Measurements from ENCODE around the gene POLR2L.

The POLR2L gene

GRCh38 chr11:810040-810567 is 32.2 kb downstream of the POLR2L start:
- no peak for DNase-seq (ENCODE audit: low read depth)

- DNase-seq (ENCODE audit: low read depth): peak; percentile 93
These were observed 32.9 kb downstream of the POLR2L start, which contains the start of gene RPLP2 for GRCh38 chr11:809287-810039. Gene RPLP2, plus strand, starts transcription at chr11:809967. Its CDS starts 268 bp downstream, at chr11:810235.

GRCh38 chr11:808427-809286 is 33.7 kb downstream of the POLR2L start:
- DNase-seq (ENCODE audit: low read depth): no peak

- DNase-seq (ENCODE audit: low read depth): no peak
These were observed 37.7 kb downstream of the POLR2L start for GRCh38 chr11:804599-804964.

- no peak for DNase-seq (ENCODE audit: low read depth)
These were observed 38.3 kb downstream of the POLR2L start for GRCh38 chr11:803770-804598.

GRCh38 chr11:803467-803742 is 38.9 kb downstream of the POLR2L start:
- no peak for DNase-seq (ENCODE audit: low read depth)

GRCh38 chr11:802693-803466 is 39.4 kb downstream of the POLR2L start:
- DNase-seq (ENCODE audit: low read depth): no peak

GRCh38 chr11:802018-802617 is 40.2 kb downstream of the POLR2L start:
- DNase-seq (ENCODE audit: low read depth): no peak

GRCh38 chr11:801097-801780 is 41.1 kb downstream of the POLR2L start:
- DNase-seq (ENCODE audit: low read depth): no peak

GRCh38 chr11:800473-800872 is 41.9 kb downstream of the POLR2L start:
- no peak for DNase-seq (ENCODE audit: low read depth)

- no peak for DNase-seq (ENCODE audit: low read depth)
These were observed 42.5 kb downstream of the POLR2L start for GRCh38 chr11:799641-800316.

- DNase-seq (ENCODE audit: low read depth): no peak
These were observed 44.1 kb downstream of the POLR2L start, which contains the start of gene SLC25A22 for GRCh38 chr11:798093-798713. Gene SLC25A22, minus strand, starts transcription at chr11:798281. Its CDS starts 3,275 bp downstream, at chr11:795006.

GRCh38 chr11:797296-798092 is 44.8 kb downstream of the POLR2L start:
- DNase-seq (ENCODE audit: low read depth): no peak

GRCh38 chr11:796565-797295 is 45.6 kb downstream of the POLR2L start:
- no peak for DNase-seq (ENCODE audit: low read depth)

GRCh38 chr11:795634-796564 is 46.4 kb downstream of the POLR2L start:
- no peak for DNase-seq (ENCODE audit: low read depth)

GRCh38 chr11:794766-795633 is 47.3 kb downstream of the POLR2L start:
- DNase-seq (ENCODE audit: low read depth): no peak
